Heart right ventricle (tissue), 16 donors: ENCODE measurements around the gene CISTR. TPM values are rescaled to one million over a fixed set of nuclear protein-coding genes. Genes with fewer than 3 reads are reported as not detected.

Source experiments
- ATAC-seq, 8 donors: fragments of 200-7000 bp; cut with Tn5 transposase; one replicate each; pipeline ENCODE4 v1.9.1; 2020; ENCODE audit warnings: mild to moderate bottlenecking in 8 of 8, moderate library complexity in 8 of 8, moderate number of reproducible peaks in 1 of 8
- DNase-seq, 2 donors: peaks; one replicate each; pipeline ENCODE4 v3.0.0-alpha.2; 2020
- H3K27ac ChIP-seq, 10 donors: fragments of 200-600 bp; sonication (generic) in 2 of 10; one replicate each; pipeline versions ENCODE4 v1.5.0 to v1.8.0; 2020 to 2022; ENCODE audit warnings: mild to moderate bottlenecking in 3 of 10
- H3K27me3 ChIP-seq, 7 donors: fragments of 200-600 bp; one replicate each; pipeline ENCODE4 v1.8.0; 2021 to 2022; ENCODE audit warnings: mild to moderate bottlenecking in 2 of 7
- H3K36me3 ChIP-seq, 9 donors: fragments of 200-600 bp; sonication (generic) in 1 of 9; one replicate each; pipeline versions ENCODE4 v1.5.0 to v1.8.0; 2020 to 2022; ENCODE audit warnings: mild to moderate bottlenecking in 2 of 9
- H3K4me1 ChIP-seq, 9 donors: fragments of 200-600 bp; sonication (generic) in 1 of 9; one replicate each; pipeline versions ENCODE4 v1.5.0 to v1.8.0; 2020 to 2022; ENCODE audit warnings: mild to moderate bottlenecking in 4 of 9
- H3K4me3 ChIP-seq, 10 donors: fragments of 200-600 bp; sonication (generic) in 2 of 10; one replicate each; pipeline versions ENCODE4 v1.5.0 to v1.8.0; 2020 to 2022; ENCODE audit warnings: mild to moderate bottlenecking in 7 of 10, moderate library complexity in 2 of 10
- H3K9me3 ChIP-seq, 11 donors: fragments of 200-600 bp in 10 of 11; sonication (generic) in 2 of 11; one replicate each; pipeline versions ENCODE4 v1.5.0 to v1.8.0; 2013 to 2022; ENCODE audit warnings: mild to moderate bottlenecking in 2 of 11, control low read depth in 1 of 11, moderate library complexity in 1 of 11
- CTCF ChIP-seq, 9 donors: fragments of 200-600 bp; sonication (generic) in 2 of 9; IDR thresholded peaks; one replicate each; pipeline versions ENCODE4 v1.5.0 to v1.8.0; 2021 to 2022; ENCODE audit warnings: antibody characterized with exemption in 9 of 9, mild to moderate bottlenecking in 5 of 9, moderate library complexity in 1 of 9
- WGBS, 2 donors: extraction: QIAGEN DNeasy Blood & Tissue Kit; methylation state at CpG; one replicate each; pipeline ENCODE4 v1.1.7; 2013; ENCODE audit warnings: inconsistent platforms in 1 of 2; 5-methylcytosine and 5-hydroxymethylcytosine counted together
- intact Hi-C, 10 donors: fragments of 100-400 bp; cut with DNase I; formaldehyde crosslinking; loops; one replicate each; pipeline versions ENCODE4 v1.11.1 to v1.14.2; 2022
- polyA plus RNA-seq, 2 donors: library from polyadenylated mRNA; stranded (reverse); fragments of 200-250 nt; gene quantifications; one replicate each; pipeline ENCODE4 v1.2.3, GENCODE V29; 2013
- total RNA-seq, 10 donors: library from RNA; stranded (reverse); fragmentation: NEBNext Ultra II Directional in 3 of 10; extraction: Animal tissue kit (Norgen Biotek cat#: 25700) in 3 of 10; gene quantifications; one replicate each; pipeline versions ENCODE4 v1.2.1 to v1.2.4, GENCODE V29; 2021 to 2023
- donor health status: Arrhythmogenic right ventricular cardiomyopathy.
- donor health status: ischemic (EF 13 %, LVEDD 7.1; RV severe dilation, severe dysfunction).
- donor health status: healthy with polysubstance abuse.
- donor health status: DM: no; HTN: yes; CAD: no.
- donor health status: DM: no; HTN: no; CAD: no.
- donor health status: ischemic (EF 25% LVEDD 6.9; RV normal size, moderate dysfunction).
- donor health status: ischemic (EF 25% LVEDD 5.7; RV mildly dilated, moderate dysfunction).
- donor health status: healthy.
- donor health status: DM: yes; HTN: yes; CAD: no.
- donor health status: Ischemic cardiomyopathy.
- donor health status: ischemic (EF 35%, LVEDD 5.7; RV mildly dilated, moderate dysfunction).
- donor health status: nonischemic (EF 11% LVEDD 7.7; RV severe dilation, severe dysfunction).
- donor health status: DM: yes; HTN: yes; CAD: no.
- donor health status: PGD.
- donor health status: ischemic (EF 29% LVEDD 5.4; RV normal size, mild dysfunction).
- donor health status: nonischemic (EF 23%, LVEDD 6.1; RV moderate dilation, normal function).

CISTR gene
- total and polyA plus RNA-seq, 12 donors: 0.16 to 3.6 (median 2.6) TPM; not detected in 1

GRCh38 chr12:53755451-53755891, 3.7 kb upstream of the CISTR start:
- peaks cover 0 to 84% (median 33%) of the 10 kb centered on the region in 7 donors for H3K27me3 ChIP-seq
- intact Hi-C loops: no loop called here
- H3K27ac ChIP-seq: no peak overlapping the region
- no peaks in the 10 kb centered on the region for H3K9me3 ChIP-seq
- H3K36me3 ChIP-seq: no peaks in the 10 kb centered on the region
- 80 to 85% methylated on average over 4 of the region's 4 CpGs for WGBS, 2 donors
- no peak overlapping the region for H3K4me3 ChIP-seq
- ATAC-seq (no peak), DNase-seq (no peak)
- peaks cover 0 to 46% (median 19%) of the 10 kb centered on the region in 9 donors for H3K4me1 ChIP-seq
- no peak for TF ChIP-seq CTCF (IDR thresholded peaks at IDR 0.05)

GRCh38 chr12:53754633-53755264, 3.0 kb upstream of the CISTR start:
- Histone ChIP-seq H3K27me3 (peaks cover 0 to 84% (median 31%) of the 10 kb centered on the region in 7 donors), H3K4me3 (no peak overlapping the region), H3K9me3 (no peaks in the 10 kb centered on the region), H3K27ac (no peak overlapping the region), H3K4me1 (peaks cover 0 to 47% (median 20%) of the 10 kb centered on the region in 9 donors), H3K36me3 (no peaks in the 10 kb centered on the region)
- no peak for DNase-seq
- intact Hi-C loops: no loop called here
- no peak for TF ChIP-seq CTCF (IDR thresholded peaks at IDR 0.05)
- 3 to 13% methylated on average over 4 of the region's 4 CpGs for WGBS, 2 donors
- ATAC-seq: peak in 1 of 8 donors; percentile 12

- Histone ChIP-seq H3K4me1 (peaks cover 0 to 47% (median 20%) of the 10 kb centered on the region in 9 donors), H3K4me3 (no peak overlapping the region), H3K27me3 (peaks cover 0 to 84% (median 31%) of the 10 kb centered on the region in 7 donors), H3K9me3 (no peaks in the 10 kb centered on the region), H3K27ac (no peak overlapping the region), H3K36me3 (no peaks in the 10 kb centered on the region)
- 40 to 43% methylated on average over 7 of the region's 7 CpGs for WGBS, 2 donors
- no peak for TF ChIP-seq CTCF (IDR thresholded peaks at IDR 0.05)
- ATAC-seq (no peak), DNase-seq (no peak)
- intact Hi-C loops: no loop called here
Observed at GRCh38 chr12:53754188-53754585, 2.4 kb upstream of the CISTR start.

DNA sequence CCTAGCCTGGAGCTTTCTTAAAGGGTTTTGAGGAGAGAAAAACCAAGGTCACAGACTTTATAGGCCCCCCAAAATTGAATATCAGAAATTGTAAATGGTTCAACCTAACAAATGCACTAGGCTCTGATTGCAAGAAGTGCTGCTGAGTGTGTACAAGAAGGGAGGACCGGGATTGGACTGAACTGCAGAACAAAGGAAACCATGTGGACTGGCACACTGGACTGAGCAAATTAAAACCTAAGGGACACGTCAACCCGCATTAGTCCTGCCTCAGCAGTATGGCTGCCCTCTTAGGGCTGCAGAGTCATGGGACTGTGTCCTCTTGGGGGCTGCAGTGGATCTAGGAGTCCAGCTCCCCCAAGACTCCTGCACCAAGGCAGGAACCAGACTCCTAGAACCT, 842 bp upstream of the CISTR start:
- WGBS, 2 donors: 91 to 93% methylated on average over 3 of the region's 3 CpGs
- Histone ChIP-seq H3K4me3 (no peak overlapping the region), H3K9me3 (no peaks in the 10 kb centered on the region), H3K27me3 (peaks cover 4 to 84% (median 32%) of the 10 kb centered on the region in 7 donors), H3K27ac (no peak overlapping the region), H3K4me1 (peaks cover 0 to 47% (median 20%) of the 10 kb centered on the region in 9 donors), H3K36me3 (no peaks in the 10 kb centered on the region)
- TF ChIP-seq CTCF (IDR thresholded peaks at IDR 0.05): no peak
- no peak for DNase-seq
- ATAC-seq: no peak
- intact Hi-C loops: no loop called here
